Ovary (tissue), 9 donors: ENCODE measurements around the gene TAF8. TPM values are rescaled to one million over a fixed set of nuclear protein-coding genes. Genes with fewer than 3 reads are reported as not detected.

Experiments
- DNase-seq, 5 donors: peaks; one replicate each; pipeline ENCODE4 v3.0.0-alpha.2; 2019 to 2020
- H3K27ac ChIP-seq, 2 donors: fragments of 200-600 bp; one replicate each; pipeline versions ENCODE4 v1.5.1 to v1.8.0; 2019 to 2022
- H3K27me3 ChIP-seq: fragments of 200-600 bp; one replicate; pipeline ENCODE4 v1.8.0; 2022
- H3K36me3 ChIP-seq: fragments of 200-600 bp; sonication (generic); one replicate; pipeline ENCODE4 v1.5.1; 2019
- H3K4me1 ChIP-seq: one replicate; pipeline ENCODE4 v1.8.1; 2013; ENCODE audit warnings: mild to moderate bottlenecking, moderate library complexity; ENCODE audit not compliant: insufficient read depth
- H3K4me3 ChIP-seq: fragments of 200-600 bp; sonication (generic); one replicate; pipeline ENCODE4 v1.5.1; 2017
- H3K9me3 ChIP-seq, 2 donors: fragments of 200-600 bp in 1 of 2; sonication (generic) in 1 of 2; one replicate each; pipeline versions ENCODE4 v1.5.1 to v1.8.1; 2013 to 2019; ENCODE audit warnings: mild to moderate bottlenecking in 1 of 2, moderate library complexity in 1 of 2
- EP300 ChIP-seq: sonication (generic); formaldehyde crosslinking; IDR thresholded peaks from one replicate; pipeline ENCODE4 v1.6.1; 2017; ENCODE audit warnings: antibody characterized with exemption
- POLR2A ChIP-seq: fragments of 450-650 bp; IDR thresholded peaks from one replicate; pipeline ENCODE4 v1.6.1; 2017; ENCODE audit warnings: antibody characterized with exemption, mild to moderate bottlenecking, moderate library complexity
- WGBS, 3 donors: extraction: QIAGEN DNeasy Blood & Tissue Kit in 1 of 3; methylation state at CpG; one replicate each; pipeline versions ENCODE4 v1.1.5 to v1.1.7; 2013 to 2017; 5-methylcytosine and 5-hydroxymethylcytosine counted together
- intact Hi-C, 4 donors: fragments of 100-400 bp; cut with DNase I; formaldehyde crosslinking; loops; one replicate each; pipeline versions ENCODE4 v1.11.0 to v1.15.1; 2022 to 2023
- polyA plus RNA-seq, 2 donors: library from polyadenylated mRNA; stranded (reverse); fragments of 200-250 nt in 1 of 2; fragments of 350-450 nt in 1 of 2; fragmentation: Illumina TruSeq in 1 of 2; extraction: RNeasy Lipid Tissue Mini Kit (QIAGEN cat#74804) in 1 of 2; gene quantifications; one replicate each; pipeline ENCODE4 v1.2.3, GENCODE V29; 2013 to 2014
- total RNA-seq, 7 donors: library from RNA; depleted of rRNA in 2 of 7; stranded (reverse); fragments of >200 nt in 2 of 7; fragmentation: NEBNext Ultra II Directional in 3 of 7; extraction: Animal tissue kit (Norgen Biotek cat#: 25700) in 3 of 7; gene quantifications; one replicate each; pipeline versions ENCODE4 v1.1.0 to v1.2.4, GENCODE V29; 2016 to 2023
- TF ChIP-seq, protein P1 (sequence below), 3 donors: fragments of 450-650 bp in 2 of 3; fragments of 200-600 bp in 1 of 3; IDR thresholded peaks; one replicate each; pipeline versions ENCODE4 v1.5.1 to v1.8.0; 2016 to 2022; ENCODE audit warnings: antibody characterized with exemption in 3 of 3, mild to moderate bottlenecking in 1 of 3
- donor health status: DM: no; HTN: no; CAD: no; lungs with moderate emphysema.
- donor health status: DM: no; HTN: no; CAD: no.
- donor health status: Bipolar disorder and iron deficiency.
- donor health status: DM: yes; HTN: yes; CAD: no.
- donor health status: DM: no; HTN: no; CAD: no.
- donor health status: DM: yes; HTN: yes; CAD: no.

The TAF8 gene
- total and polyA plus RNA-seq, 9 donors = 9.2 to 21.3 (median 12.9) TPM

DNA sequence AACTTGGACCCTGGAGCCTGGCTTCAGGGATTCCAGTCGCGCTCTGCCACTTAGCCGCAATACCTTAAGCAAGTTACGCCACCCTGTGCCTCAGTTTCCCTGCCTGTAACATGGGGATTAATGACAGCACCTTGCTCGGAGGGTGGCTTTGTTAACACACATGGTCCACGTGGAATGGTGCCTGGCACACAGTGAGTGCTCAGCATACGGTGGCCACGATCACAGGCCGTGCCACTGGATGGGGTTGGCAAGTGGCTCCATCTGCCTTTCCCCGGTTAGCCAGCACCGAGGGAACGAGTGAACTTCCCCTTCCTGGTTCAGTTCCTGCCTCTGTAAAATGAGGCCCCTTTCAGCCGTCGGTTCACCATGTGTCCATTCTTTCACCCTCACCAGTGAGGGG, 74.9 kb downstream of the TAF8 start:
- TF ChIP-seq, protein P1, sequence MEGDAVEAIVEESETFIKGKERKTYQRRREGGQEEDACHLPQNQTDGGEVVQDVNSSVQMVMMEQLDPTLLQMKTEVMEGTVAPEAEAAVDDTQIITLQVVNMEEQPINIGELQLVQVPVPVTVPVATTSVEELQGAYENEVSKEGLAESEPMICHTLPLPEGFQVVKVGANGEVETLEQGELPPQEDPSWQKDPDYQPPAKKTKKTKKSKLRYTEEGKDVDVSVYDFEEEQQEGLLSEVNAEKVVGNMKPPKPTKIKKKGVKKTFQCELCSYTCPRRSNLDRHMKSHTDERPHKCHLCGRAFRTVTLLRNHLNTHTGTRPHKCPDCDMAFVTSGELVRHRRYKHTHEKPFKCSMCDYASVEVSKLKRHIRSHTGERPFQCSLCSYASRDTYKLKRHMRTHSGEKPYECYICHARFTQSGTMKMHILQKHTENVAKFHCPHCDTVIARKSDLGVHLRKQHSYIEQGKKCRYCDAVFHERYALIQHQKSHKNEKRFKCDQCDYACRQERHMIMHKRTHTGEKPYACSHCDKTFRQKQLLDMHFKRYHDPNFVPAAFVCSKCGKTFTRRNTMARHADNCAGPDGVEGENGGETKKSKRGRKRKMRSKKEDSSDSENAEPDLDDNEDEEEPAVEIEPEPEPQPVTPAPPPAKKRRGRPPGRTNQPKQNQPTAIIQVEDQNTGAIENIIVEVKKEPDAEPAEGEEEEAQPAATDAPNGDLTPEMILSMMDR (IDR thresholded peaks at IDR 0.05) = no peak
- TF ChIP-seq EP300 = no peak
- no peak for TF ChIP-seq POLR2A
- DNase-seq = no peak
- H3K36me3 ChIP-seq = no peaks in the 10 kb centered on the region
- H3K27ac ChIP-seq = no peak overlapping the region
- H3K4me1 ChIP-seq = no peaks in the 10 kb centered on the region
- 86 to 89% (median 87%) methylated on average over 14 of the region's 14 CpGs for WGBS, 3 donors
- H3K4me3 ChIP-seq = no peak overlapping the region
- no peaks in the 10 kb centered on the region for H3K9me3 ChIP-seq
- no peaks in the 10 kb centered on the region for H3K27me3 ChIP-seq
- intact Hi-C loops = no loop called here

DNA sequence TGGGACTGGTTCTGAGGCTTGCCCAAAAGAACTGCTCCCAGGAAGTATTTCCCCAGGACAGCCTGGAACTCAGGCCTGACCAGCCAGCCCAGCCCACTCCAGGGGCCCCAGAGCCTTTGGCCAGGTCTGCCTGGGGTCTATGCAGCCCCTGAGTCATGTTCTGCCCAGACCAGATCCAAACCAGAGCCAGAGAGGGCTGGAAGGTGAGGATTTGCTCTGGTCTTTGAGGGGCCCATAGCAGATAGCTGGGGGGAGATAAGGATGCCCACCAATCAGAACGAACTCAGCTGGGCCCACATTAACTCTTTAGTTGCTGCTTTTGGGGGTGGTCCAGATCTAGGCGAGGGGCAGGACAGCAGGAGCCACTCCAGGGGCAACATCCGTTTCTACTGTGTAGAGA, 75.3 kb downstream of the TAF8 start:
- no peak for DNase-seq
- Histone ChIP-seq H3K36me3 (no peaks in the 10 kb centered on the region), H3K4me1 (no peaks in the 10 kb centered on the region), H3K9me3 (no peaks in the 10 kb centered on the region), H3K27me3 (no peaks in the 10 kb centered on the region), H3K27ac (no peak overlapping the region), H3K4me3 (no peak overlapping the region)
- intact Hi-C loops = no loop called here
- TF ChIP-seq, protein P1 (IDR thresholded peaks at IDR 0.05) = no peak
- no peak for TF ChIP-seq EP300
- no peak for TF ChIP-seq POLR2A
- 52 to 59% (median 56%) methylated on average over 3 of the region's 3 CpGs for WGBS, 3 donors

DNA sequence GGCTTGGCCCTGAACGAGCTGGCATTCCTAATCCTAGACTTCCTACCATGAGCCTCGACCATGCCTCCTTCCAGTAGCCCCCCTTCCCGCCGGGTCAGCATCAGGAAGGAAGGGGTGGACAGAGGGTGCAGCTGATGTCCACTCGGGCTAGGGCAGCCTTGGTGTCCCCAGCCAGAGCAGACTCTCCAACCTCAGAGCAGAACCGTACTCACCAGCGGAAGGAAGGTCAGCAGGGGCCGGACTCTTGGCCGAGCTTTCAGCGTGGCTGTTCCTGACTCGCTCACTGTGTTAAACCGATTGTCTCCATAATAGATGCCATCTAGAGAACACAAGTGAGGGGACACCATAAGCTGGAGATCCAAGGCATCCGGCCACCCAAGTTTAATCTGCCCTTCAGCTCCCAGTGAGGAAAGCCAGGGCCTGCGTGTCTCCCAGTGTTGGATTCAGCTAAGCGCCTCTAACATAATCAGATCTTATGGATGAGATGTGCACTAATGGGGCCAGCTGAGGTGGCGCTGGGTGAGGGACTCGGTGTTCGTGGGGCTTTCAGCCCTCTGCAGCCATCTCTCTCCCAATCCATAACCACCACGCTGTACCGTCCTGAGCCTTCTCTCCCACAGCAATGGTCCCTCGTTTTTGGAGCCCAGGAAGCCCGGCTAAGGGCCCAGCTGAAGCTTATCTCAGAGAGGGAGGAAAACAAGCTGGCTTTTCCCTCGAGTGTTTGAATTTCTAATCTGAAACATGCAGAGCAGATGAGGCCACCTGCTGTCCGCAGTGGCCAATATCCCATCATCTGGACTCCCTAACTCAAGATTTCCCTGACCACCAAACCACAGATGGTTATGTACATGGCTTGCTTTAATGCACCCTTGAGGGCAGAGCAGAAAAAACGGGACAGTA, 78.4 kb downstream of the TAF8 start:
- H3K4me3 ChIP-seq = no peak overlapping the region
- intact Hi-C loops = no loop called here
- no peak for DNase-seq
- no peaks in the 10 kb centered on the region for H3K9me3 ChIP-seq
- H3K36me3 ChIP-seq = no peaks in the 10 kb centered on the region
- no peak overlapping the region for H3K27ac ChIP-seq
- no peaks in the 10 kb centered on the region for H3K27me3 ChIP-seq
- H3K4me1 ChIP-seq = no peaks in the 10 kb centered on the region
- TF ChIP-seq, protein P1 (IDR thresholded peaks at IDR 0.05) = no peak
- TF ChIP-seq POLR2A = no peak
- TF ChIP-seq EP300 = no peak
- 33 to 56% (median 46%) methylated on average over 23 to 25 of the region's 25 CpGs for WGBS, 3 donors

DNA sequence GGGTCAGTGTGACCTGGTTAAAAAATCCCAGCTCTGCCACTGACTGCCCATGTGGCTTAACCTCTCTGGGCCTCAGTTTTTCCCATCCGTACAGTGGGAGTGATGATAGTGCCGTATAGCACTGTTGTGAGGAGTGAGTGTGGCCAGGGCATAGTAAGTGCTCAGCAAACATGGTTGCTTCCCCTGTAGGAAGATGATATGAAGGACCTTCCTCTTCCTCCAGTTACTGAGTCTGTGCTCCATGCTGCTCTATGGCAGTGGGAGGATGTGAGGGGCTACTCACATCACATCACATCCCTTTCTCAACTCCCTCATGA, 79.0 kb downstream of the TAF8 start:
- no peaks in the 10 kb centered on the region for H3K9me3 ChIP-seq
- TF ChIP-seq EP300 (no peak), POLR2A (no peak)
- TF ChIP-seq, protein P1 (IDR thresholded peaks at IDR 0.05) = no peak
- 42 to 62% (median 44%) methylated on average over 2 of the region's 2 CpGs for WGBS, 3 donors
- H3K27me3 ChIP-seq = no peaks in the 10 kb centered on the region
- no peaks in the 10 kb centered on the region for H3K4me1 ChIP-seq
- no peaks in the 10 kb centered on the region for H3K36me3 ChIP-seq
- no peak for DNase-seq
- intact Hi-C loops = no loop called here
- H3K27ac ChIP-seq = no peak overlapping the region
- H3K4me3 ChIP-seq = no peak overlapping the region
